ENCODE measurements around the gene FOXN3.

The FOXN3 gene

DNA sequence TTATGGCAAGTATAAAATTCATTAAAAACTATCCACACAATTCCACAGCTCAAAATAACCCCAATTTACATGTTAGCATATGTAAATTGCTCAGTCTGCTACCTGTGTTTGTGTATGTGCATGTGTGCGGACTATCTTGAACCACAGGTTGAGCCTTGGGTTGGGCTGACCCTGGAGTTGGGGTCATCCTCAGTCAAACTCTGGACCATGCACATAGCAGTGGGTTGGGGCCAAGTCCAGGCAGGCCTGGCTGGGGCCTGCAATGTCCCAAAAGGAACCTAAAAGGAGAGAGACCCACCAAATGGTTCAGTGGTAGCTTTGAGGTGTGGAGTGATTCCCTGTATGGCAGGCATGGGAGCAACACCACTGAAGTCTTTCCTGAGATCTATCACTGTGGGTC is 156.1 kb downstream of the FOXN3 start:
- CTCF ChIA-PET: no interaction called here
- DNase-seq (ENCODE audit: extremely low spot score): no peak
- TF ChIP-seq LEF1 (IDR thresholded peaks at IDR 0.05; ENCODE audit: borderline replicate concordance): no peak
- TF ChIP-seq SP1 (IDR thresholded peaks at IDR 0.05): no peak
- no peak for TF ChIP-seq NFRKB (IDR thresholded peaks at IDR 0.05)
- no peak for TF ChIP-seq CTBP1 (IDR thresholded peaks at IDR 0.05; ENCODE audit: borderline replicate concordance)
- no peak for TF ChIP-seq HDGF (IDR thresholded peaks at IDR 0.05; ENCODE audit: borderline replicate concordance)
- no peak for TF ChIP-seq SUZ12 (IDR thresholded peaks at IDR 0.05)
- no peak for TF ChIP-seq ARNT (IDR thresholded peaks at IDR 0.05)
- POLR2A ChIA-PET: no interaction called here

DNA sequence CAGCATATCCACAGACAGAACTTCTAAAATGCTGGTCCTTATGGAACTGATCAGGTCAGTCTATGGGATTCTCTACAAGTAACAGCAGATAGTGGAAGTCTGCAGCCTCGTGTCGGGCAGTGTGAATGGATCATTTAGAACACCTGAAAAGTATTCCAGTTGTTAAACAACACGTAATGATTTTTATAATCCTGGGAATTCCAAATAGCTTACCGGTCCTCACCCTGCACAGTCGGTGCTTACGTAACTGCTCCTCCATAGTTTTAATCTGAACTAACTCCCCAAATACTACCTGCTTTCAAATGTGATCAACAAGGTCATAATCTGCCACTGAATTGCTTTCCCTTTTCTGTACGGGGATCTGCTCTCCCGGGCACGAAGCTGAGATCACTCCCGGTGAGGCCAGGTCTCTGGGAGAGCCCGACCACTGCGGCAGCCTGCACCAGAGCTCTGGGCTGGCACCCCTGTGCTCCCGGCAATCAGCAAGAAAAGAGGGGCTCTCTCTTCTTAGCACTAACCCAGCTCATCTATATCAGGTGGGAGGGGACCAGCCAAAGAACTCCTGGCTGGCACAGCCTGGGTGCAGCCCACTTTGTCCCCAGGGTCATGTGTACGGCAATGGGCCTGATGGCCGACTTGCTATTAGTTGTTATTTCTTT is 157.0 kb downstream of the FOXN3 start:
- TF ChIP-seq ZNF384 (IDR thresholded peaks at IDR 0.05) (no peak), FOXA1 (IDR thresholded peaks at IDR 0.05) (no peak), ARNT (IDR thresholded peaks at IDR 0.05) (no peak), HDGF (IDR thresholded peaks at IDR 0.05; ENCODE audit: borderline replicate concordance) (no peak), SUZ12 (IDR thresholded peaks at IDR 0.05) (no peak), SP1 (IDR thresholded peaks at IDR 0.05) (no peak)
- TF ChIP-seq, protein P1, sequence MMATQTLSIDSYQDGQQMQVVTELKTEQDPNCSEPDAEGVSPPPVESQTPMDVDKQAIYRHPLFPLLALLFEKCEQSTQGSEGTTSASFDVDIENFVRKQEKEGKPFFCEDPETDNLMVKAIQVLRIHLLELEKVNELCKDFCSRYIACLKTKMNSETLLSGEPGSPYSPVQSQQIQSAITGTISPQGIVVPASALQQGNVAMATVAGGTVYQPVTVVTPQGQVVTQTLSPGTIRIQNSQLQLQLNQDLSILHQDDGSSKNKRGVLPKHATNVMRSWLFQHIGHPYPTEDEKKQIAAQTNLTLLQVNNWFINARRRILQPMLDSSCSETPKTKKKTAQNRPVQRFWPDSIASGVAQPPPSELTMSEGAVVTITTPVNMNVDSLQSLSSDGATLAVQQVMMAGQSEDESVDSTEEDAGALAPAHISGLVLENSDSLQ (IDR thresholded peaks at IDR 0.05): no peak
- ChIA-PET CTCF (no interaction called here), POLR2A (no interaction called here)
- no peak for DNase-seq (ENCODE audit: extremely low spot score)

DNA sequence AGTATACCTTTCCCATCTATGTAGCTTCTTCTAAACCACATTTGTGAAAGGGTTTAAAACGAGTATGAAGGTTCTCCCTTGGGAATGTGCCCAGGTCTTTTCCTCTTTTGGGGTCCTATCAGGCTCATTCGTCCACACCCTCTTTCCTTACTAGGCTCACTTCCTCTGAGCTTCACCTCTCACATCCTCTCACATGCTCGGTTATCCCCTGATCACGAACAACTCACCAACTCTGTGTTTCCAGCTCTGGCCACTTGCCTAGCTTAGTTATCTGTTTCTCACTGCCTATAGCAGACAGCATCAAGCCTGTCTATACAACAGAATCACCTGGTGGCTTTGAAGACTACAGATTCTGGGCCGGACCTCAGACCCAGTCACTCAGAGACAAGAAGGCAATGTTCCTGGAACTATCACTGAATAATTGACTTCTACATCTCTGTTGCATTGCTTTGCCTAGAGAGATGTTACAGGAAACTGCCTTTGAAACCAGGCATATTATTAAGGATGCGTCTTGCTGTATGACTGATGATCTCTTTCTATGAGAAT is 158.2 kb downstream of the FOXN3 start:
- ChIA-PET CTCF (no interaction called here), POLR2A (no interaction called here)
- TF ChIP-seq ARNT (IDR thresholded peaks at IDR 0.05): no peak
- DNase-seq (ENCODE audit: extremely low spot score): no peak

DNA sequence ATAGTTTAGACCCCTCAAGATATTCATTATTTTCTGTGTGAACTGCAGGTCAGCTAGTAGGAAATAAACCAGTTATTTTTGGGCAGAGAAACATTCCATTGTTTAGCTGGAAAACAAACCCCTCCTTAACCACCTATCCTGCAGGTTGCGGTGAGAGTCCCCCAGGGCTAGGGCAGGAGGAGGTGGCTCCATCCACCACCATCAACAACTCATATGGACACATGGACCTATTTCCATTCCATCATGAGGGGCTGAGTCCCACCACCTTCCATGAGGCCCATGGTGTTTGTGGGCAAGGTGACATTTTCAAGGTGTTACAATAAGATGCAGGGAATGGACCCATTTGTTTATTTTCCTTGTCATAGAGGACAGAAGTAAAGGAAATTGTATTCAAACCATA is 160.1 kb downstream of the FOXN3 start:
- no peak for DNase-seq (ENCODE audit: extremely low spot score)
- POLR2A ChIA-PET: no interaction called here
- TF ChIP-seq ARNT (IDR thresholded peaks at IDR 0.05) (no peak), ZNF384 (IDR thresholded peaks at IDR 0.05) (no peak), ELF4 (IDR thresholded peaks at IDR 0.05) (no peak), SP1 (IDR thresholded peaks at IDR 0.05) (no peak)
- CTCF ChIA-PET: no interaction called here

DNA sequence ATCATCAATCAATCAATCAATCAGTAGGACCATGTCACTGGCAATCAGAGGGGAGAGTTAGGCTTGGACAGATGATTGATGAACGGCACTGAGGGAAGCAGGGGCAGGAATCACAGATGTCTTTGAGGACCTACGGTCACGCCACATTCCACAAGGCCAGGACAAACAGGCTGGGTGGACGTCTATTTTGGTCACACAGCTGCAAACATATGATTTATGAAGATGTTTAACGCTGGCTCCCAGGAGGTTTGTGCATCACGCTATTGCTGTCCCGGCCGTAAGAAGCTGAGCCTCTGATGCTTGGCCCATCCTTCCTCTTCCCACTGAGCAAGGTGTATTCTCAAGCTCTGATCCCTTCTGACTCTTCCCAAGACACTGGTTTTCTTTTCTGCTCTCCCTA is 160.8 kb downstream of the FOXN3 start:
- POLR2A ChIA-PET: no interaction called here
- CTCF ChIA-PET: no interaction called here
- no peak for TF ChIP-seq ZNF384 (IDR thresholded peaks at IDR 0.05)
- TF ChIP-seq, protein P1 (IDR thresholded peaks at IDR 0.05): peak; percentile 74
- TF ChIP-seq NFRKB (IDR thresholded peaks at IDR 0.05): no peak
- no peak for DNase-seq (ENCODE audit: extremely low spot score)

DNA sequence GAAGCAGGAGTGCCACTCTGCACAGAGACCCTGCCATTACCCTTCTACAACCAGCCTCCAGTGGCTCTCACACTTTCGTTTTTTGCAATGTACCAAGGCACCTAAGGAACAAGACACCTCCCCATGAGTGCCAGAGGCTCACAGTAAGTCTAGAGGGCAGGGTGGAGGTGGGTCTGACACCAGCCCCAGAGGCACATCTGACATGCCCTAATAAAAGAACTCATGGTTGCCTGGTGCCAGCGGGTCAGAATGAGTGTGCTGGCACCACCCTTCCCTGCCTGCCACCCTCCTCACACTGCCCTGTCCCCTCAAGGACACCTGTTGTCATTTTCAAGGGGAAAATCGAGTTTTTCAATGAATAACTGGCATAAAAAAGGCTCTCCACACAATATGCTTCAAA is 161.2 kb downstream of the FOXN3 start:
- POLR2A ChIA-PET: no interaction called here
- CTCF ChIA-PET: no interaction called here

DNA sequence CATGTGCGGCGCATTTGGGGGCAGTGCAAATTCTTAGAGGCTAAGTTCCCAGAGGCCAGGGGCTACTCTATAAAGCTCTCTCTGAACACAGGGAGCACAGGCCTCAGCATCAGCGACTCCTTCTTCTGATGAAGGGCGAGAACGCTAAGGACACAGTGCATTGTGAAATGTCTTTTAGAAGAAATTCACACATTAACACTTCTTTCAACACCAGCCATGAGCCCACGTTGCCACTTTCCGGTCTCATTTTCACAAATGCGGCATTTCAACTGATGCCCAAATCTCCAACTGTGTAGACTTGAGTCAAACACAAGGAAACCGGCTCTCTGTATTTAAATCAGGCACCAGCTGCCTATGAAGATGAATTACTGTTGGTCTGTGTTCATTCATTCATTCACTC is 162.0 kb downstream of the FOXN3 start:
- no peak for DNase-seq (ENCODE audit: extremely low spot score)
- ChIA-PET POLR2A (no interaction called here), CTCF (no interaction called here)
- TF ChIP-seq NFRKB (IDR thresholded peaks at IDR 0.05) (no peak), LEF1 (IDR thresholded peaks at IDR 0.05; ENCODE audit: borderline replicate concordance) (no peak), HDGF (IDR thresholded peaks at IDR 0.05; ENCODE audit: borderline replicate concordance) (no peak), ARNT (IDR thresholded peaks at IDR 0.05) (no peak), ZNF384 (IDR thresholded peaks at IDR 0.05) (no peak), L3MBTL2 (conservative IDR thresholded peaks at IDR 0.05) (no peak), ELF4 (IDR thresholded peaks at IDR 0.05) (no peak), FOXK2 (IDR thresholded peaks at IDR 0.05) (no peak)
- TF ChIP-seq, protein P1 (IDR thresholded peaks at IDR 0.05): no peak

More for the DNA sequence above, 161.2 kb downstream of the FOXN3 start:
- DNase-seq (ENCODE audit: extremely low spot score): no peak
- TF ChIP-seq NFRKB (IDR thresholded peaks at IDR 0.05): no peak
- TF ChIP-seq SP1 (IDR thresholded peaks at IDR 0.05): no peak
- TF ChIP-seq ZNF384 (IDR thresholded peaks at IDR 0.05): no peak
- no peak for TF ChIP-seq HDGF (IDR thresholded peaks at IDR 0.05; ENCODE audit: borderline replicate concordance)
- TF ChIP-seq FOXM1 (IDR thresholded peaks at IDR 0.05; ENCODE audit: borderline replicate concordance): no peak
- TF ChIP-seq TARDBP (IDR thresholded peaks at IDR 0.05): no peak
- TF ChIP-seq, protein P1 (IDR thresholded peaks at IDR 0.05): no peak
- no peak for TF ChIP-seq L3MBTL2 (conservative IDR thresholded peaks at IDR 0.05)
- TF ChIP-seq SUZ12 (IDR thresholded peaks at IDR 0.05): no peak
